HepG2 (cell line): ENCODE results near the gene RPS19BP1. TPM values are rescaled to one million over a fixed set of nuclear protein-coding genes. Genes with fewer than 3 reads are reported as not detected.

ENCODE experiments used
- ELF3 ChIP-seq: IDR thresholded peaks from 2 replicates; pipeline ENCODE4 v1.6.1; 2016; ENCODE audit warnings: missing genetic modification reagents, missing compliant biosample characterization
- FIP1L1 ChIP-seq: fragments of 200-400 bp; formaldehyde crosslinking; IDR thresholded peaks from 2 replicates; pipeline ENCODE4 v1.6.1; 2018; ENCODE audit warnings: low read depth, mild to moderate bottlenecking, low read length, moderate library complexity, borderline replicate concordance; ENCODE audit not compliant: insufficient read depth
- FOXO4 ChIP-seq: sonication (generic); formaldehyde crosslinking; conservative IDR thresholded peaks from 2 replicates; pipeline ENCODE4 v1.8.1; 2023; ENCODE audit warnings: missing genetic modification reagents
- GLI4 ChIP-seq: sonication (generic); formaldehyde crosslinking; IDR thresholded peaks from 2 replicates; pipeline ENCODE4 v1.5.1; 2020; ENCODE audit warnings: missing genetic modification reagents, mild to moderate bottlenecking, moderate library complexity, borderline replicate concordance
- KLF16 ChIP-seq, 2 experiments: sonication (generic) in 1 of 2; formaldehyde crosslinking in 1 of 2; IDR thresholded peaks; 2 replicates each; pipeline versions ENCODE4 v1.6.1 to v1.8.0; 2016 to 2023; ENCODE audit warnings: missing genetic modification reagents in 2 of 2, missing compliant biosample characterization in 1 of 2
- MXD4 ChIP-seq: IDR thresholded peaks from 2 replicates; pipeline ENCODE4 v1.6.1; 2016; ENCODE audit warnings: mild to moderate bottlenecking, missing biosample characterization, missing genetic modification reagents
- NFIB ChIP-seq: sonication (generic); formaldehyde crosslinking; IDR thresholded peaks from 2 replicates; pipeline ENCODE4 v1.9.0; 2021; ENCODE audit warnings: missing genetic modification reagents, mild to moderate bottlenecking, borderline replicate concordance
- SOX5 ChIP-seq: IDR thresholded peaks from 2 replicates; pipeline ENCODE4 v1.6.1; 2016; ENCODE audit warnings: borderline replicate concordance
- TEAD3 ChIP-seq: optimal IDR thresholded peaks from 2 replicates; pipeline ENCODE3; 2016; ENCODE audit warnings: borderline replicate concordance
- TERF1 ChIP-seq: sonication (generic); formaldehyde crosslinking; IDR thresholded peaks from 2 replicates; pipeline ENCODE4 v1.8.0; 2022; ENCODE audit warnings: mild to moderate bottlenecking, missing genetic modification reagents, moderate library complexity
- TFE3 ChIP-seq: IDR thresholded peaks from 2 replicates; pipeline ENCODE4 v1.6.1; 2016
- ZBTB38 ChIP-seq: sonication (generic); formaldehyde crosslinking; IDR thresholded peaks from 2 replicates; pipeline ENCODE4 v1.5.1; 2020; ENCODE audit warnings: mild to moderate bottlenecking, missing genetic modification reagents
- ZHX1 ChIP-seq: sonication (generic); formaldehyde crosslinking; IDR thresholded peaks from 2 replicates; pipeline ENCODE4 v1.8.1; 2022; ENCODE audit warnings: low read depth, mild to moderate bottlenecking, missing genetic modification reagents
- ZNF10 ChIP-seq: sonication (generic); formaldehyde crosslinking; IDR thresholded peaks from 2 replicates; pipeline ENCODE4 v1.4.0; 2020; ENCODE audit warnings: mild to moderate bottlenecking, low read depth, missing genetic modification reagents, borderline replicate concordance
- ZNF224 ChIP-seq: sonication (generic); formaldehyde crosslinking; IDR thresholded peaks from 2 replicates; pipeline ENCODE4 v1.5.0; 2020; ENCODE audit warnings: mild to moderate bottlenecking, missing genetic modification reagents
- ZNF234 ChIP-seq: sonication (generic); formaldehyde crosslinking; conservative IDR thresholded peaks from 2 replicates; pipeline ENCODE4 v1.5.1; 2020; ENCODE audit warnings: mild to moderate bottlenecking, missing genetic modification reagents
- ZNF317 ChIP-seq: sonication (generic); formaldehyde crosslinking; IDR thresholded peaks from 2 replicates; pipeline ENCODE4 v1.5.0; 2020; ENCODE audit warnings: mild to moderate bottlenecking, missing genetic modification reagents
- ZNF441 ChIP-seq: sonication (generic); formaldehyde crosslinking; IDR thresholded peaks from 2 replicates; pipeline ENCODE4 v1.7.0; 2021; ENCODE audit warnings: missing genetic modification reagents, borderline replicate concordance
- ZNF530 ChIP-seq: sonication (generic); formaldehyde crosslinking; IDR thresholded peaks from 2 replicates; pipeline ENCODE4 v1.5.0; 2020; ENCODE audit warnings: low read depth, mild to moderate bottlenecking, missing genetic modification reagents
- ZNF605 ChIP-seq: sonication (generic); formaldehyde crosslinking; IDR thresholded peaks from 2 replicates; pipeline ENCODE4 v1.8.0; 2022; ENCODE audit warnings: mild to moderate bottlenecking, missing genetic modification reagents
- polyA plus RNA-seq, 8 experiments: library from polyadenylated mRNA; depleted of rRNA in 3 of 8; stranded (reverse) in 7 of 8; unstranded in 1 of 8; fragments of >200 nt; fragmentation: Illumina TruSeq in 4 of 8; extraction: Trizol in 4 of 8; gene quantifications; 2 replicates each; pipeline versions ENCODE4 v1.2.1 to v1.2.3, GENCODE V29; 2011 to 2016; ENCODE audit warnings: low read depth in 4 of 8, missing spikeins in 1 of 8, mixed read lengths in 1 of 8; ENCODE audit not compliant: insufficient read depth in 1 of 8
- total RNA-seq, 5 experiments: library from RNA; depleted of rRNA; stranded (reverse); fragments of >200 nt; fragmentation: Illumina TruSeq; extraction: Trizol; gene quantifications; 2 replicates each; pipeline ENCODE4 v1.2.3, GENCODE V29; 2016; ENCODE audit warnings: low read depth in 1 of 5

The RPS19BP1 gene
- total and polyA plus RNA-seq, 2 of the 13 experiments (the other 11 are each of a cell fraction or from before 2014, with no cell fraction given) = 44.3 to 81.3 TPM

GRCh38 chr22:39545386-39546365, 13.1 kb upstream of the RPS19BP1 start (continued):
- TF ChIP-seq FIP1L1 (no peak), TFE3 (CRISPR knock-in tag) (peak; percentile 83), ZNF317 (CRISPR knock-in tag) (0 out of 2 replicates have a peak, but pooled peaks have one; percentile 26), NFIB (CRISPR knock-in tag) (no peak), ZNF441 (CRISPR knock-in tag) (peak; percentile 93), ZBTB38 (CRISPR knock-in tag) (0 out of 2 replicates have a peak, but pooled peaks have one; percentile 28), MXD4 (CRISPR knock-in tag) (peak; percentile 61; the same call in 1 of the 2 replicates), ZNF530 (CRISPR knock-in tag) (0 out of 2 replicates have a peak, but pooled peaks have one; percentile 58), ZNF224 (CRISPR knock-in tag) (0 out of 2 replicates have a peak, but pooled peaks have one; percentile 61), TERF1 (CRISPR knock-in tag) (no peak), ZNF605 (CRISPR knock-in tag) (peak; percentile 82; the same call in 1 of the 2 replicates), SOX5 (CRISPR knock-in tag) (peak; percentile 49; the same call in 1 of the 2 replicates), GLI4 (CRISPR knock-in tag) (0 out of 2 replicates have a peak, but pooled peaks have one; percentile 33), ZNF234 (CRISPR knock-in tag) (no peak), ZHX1 (peak; percentile 81; the same call in 1 of the 2 replicates), TEAD3 (CRISPR knock-in tag) (peak; percentile 75), ZNF10 (CRISPR knock-in tag) (no peak), KLF16 (CRISPR knock-in tag; IDR thresholded peaks at IDR 0.05) (peak in 1 of 2 experiments; percentile 95; a peak in 2 of 4 replicates), FOXO4 (CRISPR knock-in tag) (no peak), ELF3 (CRISPR knock-in tag) (peak; percentile 73)
